Stomach smooth muscle (tissue), 2 donors: ENCODE results near the gene IRX6.

Experiments used
- H3K27ac ChIP-seq: one replicate; pipeline ENCODE4 v1.7.0; 2013; ENCODE audit warnings: mild to moderate bottlenecking, low read length, inconsistent platforms
- H3K27me3 ChIP-seq, 2 donors: one replicate each; pipeline ENCODE4 v1.7.0; 2013; ENCODE audit warnings: low read length in 2 of 2; ENCODE audit not compliant: insufficient read depth in 2 of 2, control insufficient read depth in 1 of 2
- H3K36me3 ChIP-seq, 2 donors: one replicate each; pipeline ENCODE4 v1.7.0; 2013; ENCODE audit warnings: low read length in 2 of 2; ENCODE audit not compliant: control insufficient read depth in 2 of 2, insufficient read depth in 2 of 2
- H3K4me1 ChIP-seq: one replicate; pipeline ENCODE4 v1.7.0; 2013; ENCODE audit warnings: low read length; ENCODE audit not compliant: control insufficient read depth, insufficient read depth
- H3K4me3 ChIP-seq, 2 donors: one replicate each; pipeline ENCODE4 v1.7.0; 2013; ENCODE audit warnings: low read length in 2 of 2
- H3K9ac ChIP-seq, 2 donors: one replicate each; pipeline ENCODE4 v1.7.0; 2013; ENCODE audit warnings: low read length in 2 of 2, mild to moderate bottlenecking in 1 of 2
- H3K9me3 ChIP-seq, 2 donors: one replicate each; pipeline ENCODE4 v1.7.0; 2013; ENCODE audit warnings: low read length in 2 of 2; ENCODE audit not compliant: control insufficient read depth in 2 of 2
- donor health status: healthy.
- donor health status: Pancreatic carcinoma.

The IRX6 gene

GRCh38 chr16:55367301-55367811, 43.4 kb downstream of the IRX6 start:
- Histone ChIP-seq H3K4me1 (peaks cover 6% of the 10 kb centered on the region), H3K9me3 (no peaks in the 10 kb centered on the region), H3K36me3 (no peaks in the 10 kb centered on the region), H3K4me3 (no peak overlapping the region), H3K9ac (no peak overlapping the region), H3K27me3 (peaks cover 15 to 23% of the 10 kb centered on the region in 2 donors), H3K27ac (no peak overlapping the region)

GRCh38 chr16:55367866-55368603, 44.0 kb downstream of the IRX6 start:
- Histone ChIP-seq H3K9ac (no peak overlapping the region), H3K27me3 (peaks cover 15 to 23% of the 10 kb centered on the region in 2 donors), H3K9me3 (no peaks in the 10 kb centered on the region), H3K36me3 (no peaks in the 10 kb centered on the region), H3K27ac (no peak overlapping the region), H3K4me3 (no peak overlapping the region), H3K4me1 (peaks cover 7% of the 10 kb centered on the region)

- H3K36me3 ChIP-seq = no peaks in the 10 kb centered on the region
- H3K4me1 ChIP-seq = peaks cover 9% of the 10 kb centered on the region
- no peak overlapping the region for H3K27ac ChIP-seq
- H3K27me3 ChIP-seq = peaks cover 15 to 23% of the 10 kb centered on the region in 2 donors
- no peaks in the 10 kb centered on the region for H3K9me3 ChIP-seq
- no peak overlapping the region for H3K9ac ChIP-seq
- H3K4me3 ChIP-seq = no peak overlapping the region
These were observed 45.1 kb downstream of the IRX6 start for GRCh38 chr16:55369151-55369550.

GRCh38 chr16:55370762-55371482, 46.9 kb downstream of the IRX6 start:
- Histone ChIP-seq H3K27ac (no peak overlapping the region), H3K4me1 (peaks cover 9% of the 10 kb centered on the region), H3K27me3 (peaks cover 11 to 20% of the 10 kb centered on the region in 2 donors), H3K36me3 (no peaks in the 10 kb centered on the region), H3K9me3 (no peaks in the 10 kb centered on the region), H3K4me3 (peak overlapping the region in 1 of 2 donors; percentile 16), H3K9ac (no peak overlapping the region)

- H3K4me3 ChIP-seq = no peak overlapping the region
- no peaks in the 10 kb centered on the region for H3K9me3 ChIP-seq
- peaks cover 6% of the 10 kb centered on the region for H3K4me1 ChIP-seq
These were observed 48.9 kb downstream of the IRX6 start for GRCh38 chr16:55372792-55373488.

GRCh38 chr16:55373489-55373832, 49.5 kb downstream of the IRX6 start:
- Histone ChIP-seq H3K4me1 (peaks cover 6% of the 10 kb centered on the region), H3K4me3 (no peak overlapping the region), H3K9me3 (no peaks in the 10 kb centered on the region), H3K9ac (no peak overlapping the region), H3K36me3 (no peaks in the 10 kb centered on the region), H3K27ac (no peak overlapping the region), H3K27me3 (peaks cover 9 to 15% of the 10 kb centered on the region in 2 donors)

More at GRCh38 chr16:55372792-55373488, 48.9 kb downstream of the IRX6 start:
- no peak overlapping the region for H3K9ac ChIP-seq
- no peaks in the 10 kb centered on the region for H3K36me3 ChIP-seq
- H3K27me3 ChIP-seq = peaks cover 9 to 19% of the 10 kb centered on the region in 2 donors
- H3K27ac ChIP-seq = no peak overlapping the region

- Histone ChIP-seq H3K27me3 (peaks cover 5 to 8% of the 10 kb centered on the region in 2 donors), H3K4me1 (peaks cover 3% of the 10 kb centered on the region), H3K27ac (no peak overlapping the region)
These were observed 52.0 kb downstream of the IRX6 start for GRCh38 chr16:55376045-55376444.

GRCh38 chr16:55376567-55377167, 52.7 kb downstream of the IRX6 start:
- no peak overlapping the region for H3K27ac ChIP-seq
- H3K4me1 ChIP-seq = peaks cover 3% of the 10 kb centered on the region
- no peaks in the 10 kb centered on the region for H3K9me3 ChIP-seq
- peaks cover 0 to 7% of the 10 kb centered on the region in 2 donors for H3K27me3 ChIP-seq
- no peak overlapping the region for H3K9ac ChIP-seq
- no peaks in the 10 kb centered on the region for H3K36me3 ChIP-seq
- H3K4me3 ChIP-seq = no peak overlapping the region

More at GRCh38 chr16:55376045-55376444, 52.0 kb downstream of the IRX6 start:
- Histone ChIP-seq H3K9ac (no peak overlapping the region), H3K9me3 (no peaks in the 10 kb centered on the region), H3K36me3 (no peaks in the 10 kb centered on the region), H3K4me3 (no peak overlapping the region)

- Histone ChIP-seq H3K27me3 (peaks cover 0 to 7% of the 10 kb centered on the region in 2 donors), H3K4me1 (peaks cover 3% of the 10 kb centered on the region), H3K27ac (no peak overlapping the region), H3K36me3 (no peaks in the 10 kb centered on the region), H3K4me3 (no peak overlapping the region), H3K9me3 (no peaks in the 10 kb centered on the region), H3K9ac (no peak overlapping the region)
These were observed 53.8 kb downstream of the IRX6 start for GRCh38 chr16:55377840-55378239.

GRCh38 chr16:55378616-55379015, 54.6 kb downstream of the IRX6 start:
- Histone ChIP-seq H3K9ac (no peak overlapping the region), H3K27me3 (peaks cover 0 to 7% of the 10 kb centered on the region in 2 donors), H3K9me3 (no peaks in the 10 kb centered on the region), H3K36me3 (no peaks in the 10 kb centered on the region), H3K4me1 (no peaks in the 10 kb centered on the region), H3K4me3 (no peak overlapping the region), H3K27ac (no peak overlapping the region)
